Psoas muscle (tissue), 8 donors: ENCODE measurements around the gene TRAPPC5. TPM values are rescaled to one million over a fixed set of nuclear protein-coding genes. Genes with fewer than 3 reads are reported as not detected.

Source experiments
- ATAC-seq, 4 donors: fragments of 200-7000 bp; cut with Tn5 transposase; one replicate each; pipeline ENCODE4 v1.9.1; 2020; ENCODE audit warnings: moderate library complexity in 3 of 4, mild to moderate bottlenecking in 2 of 4
- DNase-seq, 2 donors: peaks; one replicate each; pipeline ENCODE4 v3.0.0-alpha.2; 2020
- H3K27ac ChIP-seq: fragments of 200-600 bp; one replicate; pipeline ENCODE4 v1.8.0; 2022
- H3K27me3 ChIP-seq, 3 donors: fragments of 200-600 bp in 1 of 3; one replicate each; pipeline versions ENCODE4 v1.6.1 to v1.8.0; 2013 to 2022; ENCODE audit warnings: low read length in 2 of 3, mild to moderate bottlenecking in 2 of 3, moderate library complexity in 1 of 3; ENCODE audit not compliant: insufficient read depth in 3 of 3
- H3K36me3 ChIP-seq, 2 donors: fragments of 200-600 bp in 1 of 2; one replicate each; pipeline versions ENCODE4 v1.6.1 to v1.8.0; 2013 to 2022; ENCODE audit warnings: low read depth in 1 of 2, mild to moderate bottlenecking in 1 of 2, moderate library complexity in 1 of 2; ENCODE audit not compliant: insufficient read depth in 1 of 2
- H3K4me1 ChIP-seq: fragments of 200-600 bp; one replicate; pipeline ENCODE4 v1.8.0; 2022
- H3K4me3 ChIP-seq: fragments of 200-600 bp; one replicate; pipeline ENCODE4 v1.8.0; 2022; ENCODE audit warnings: mild to moderate bottlenecking
- H3K9me3 ChIP-seq: fragments of 200-600 bp; one replicate; pipeline ENCODE4 v1.8.0; 2022
- CTCF ChIP-seq: fragments of 200-600 bp; IDR thresholded peaks from one replicate; pipeline ENCODE4 v1.8.0; 2022; ENCODE audit warnings: antibody characterized with exemption
- WGBS, 3 donors: extraction: QIAGEN DNeasy Blood & Tissue Kit; methylation state at CpG; one replicate each; pipeline versions ENCODE4 v1.1.6 to v1.1.7; 2013; 5-methylcytosine and 5-hydroxymethylcytosine counted together
- intact Hi-C, 2 donors: fragments of 100-400 bp; cut with DNase I; formaldehyde crosslinking; loops; one replicate each; pipeline versions ENCODE4 v1.11.0 to v1.14.2; 2022
- polyA plus RNA-seq, 3 donors: library from polyadenylated mRNA; stranded (reverse); fragments of 200-250 nt; gene quantifications; one replicate each; pipeline ENCODE4 v1.2.3, GENCODE V29; 2013
- total RNA-seq, 4 donors: library from RNA; stranded (reverse); fragmentation: NEBNext Ultra II Directional in 2 of 4; extraction: Animal tissue kit (Norgen Biotek cat#: 25700) in 2 of 4; gene quantifications; one replicate each; pipeline versions ENCODE4 v1.2.1 to v1.2.4, GENCODE V29; 2021 to 2023
- donor health status: healthy with polysubstance abuse.
- donor health status: DM: no; HTN: no; CAD: no; lungs with moderate emphysema.
- donor health status: Bipolar disorder and iron deficiency.
- donor health status: healthy.
- donor health status: DM: yes; HTN: yes; CAD: no.
- donor health status: DM: no; HTN: no; CAD: no.
- donor health status: DM: no; HTN: no; CAD: no.
- donor health status: DM: yes; HTN: yes; CAD: no.

Gene TRAPPC5
- total and polyA plus RNA-seq, 7 donors, result 40.6 to 164 (median 101) TPM

- DNase-seq, result peak in 1 of 2 donors; percentile 19
- 30 to 43% (median 36%) methylated on average over 14 of the region's 14 CpGs for WGBS, 3 donors
Measured at GRCh38 chr19:7657131-7657751, 23.4 kb upstream of the TRAPPC5 start.

GRCh38 chr19:7658219-7658686, 22.4 kb upstream of the TRAPPC5 start:
- no peak for TF ChIP-seq CTCF
- DNase-seq (no peak), ATAC-seq (no peak)
- H3K27me3 ChIP-seq, result no peaks in the 10 kb centered on the region
- no peak overlapping the region for H3K27ac ChIP-seq
- H3K36me3 ChIP-seq, result no peaks in the 10 kb centered on the region
- no peaks in the 10 kb centered on the region for H3K4me1 ChIP-seq
- 21 to 25% (median 23%) methylated on average over 9 of the region's 9 CpGs for WGBS, 3 donors
- H3K4me3 ChIP-seq, result no peak overlapping the region
- no peaks in the 10 kb centered on the region for H3K9me3 ChIP-seq
- intact Hi-C loops, result no loop called here

More at GRCh38 chr19:7657131-7657751, 23.4 kb upstream of the TRAPPC5 start:
- no peak for TF ChIP-seq CTCF
- H3K9me3 ChIP-seq, result no peaks in the 10 kb centered on the region
- no peak overlapping the region for H3K4me3 ChIP-seq
- ATAC-seq, result no peak
- H3K4me1 ChIP-seq, result peaks cover 3% of the 10 kb centered on the region
- intact Hi-C loops, result no loop called here
- no peaks in the 10 kb centered on the region for H3K36me3 ChIP-seq
- H3K27ac ChIP-seq, result no peak overlapping the region
- H3K27me3 ChIP-seq, result no peaks in the 10 kb centered on the region

- intact Hi-C loops, result loop anchor here in 1 of 2 donors (5.0 kb wide), 1 partner anchor 435 kb away; no protein-coding TSS in a partner anchor
- 73 to 75% (median 74%) methylated on average over 8 of the region's 8 CpGs for WGBS, 3 donors
- H3K9me3 ChIP-seq, result no peaks in the 10 kb centered on the region
- H3K27ac ChIP-seq, result no peak overlapping the region
- H3K27me3 ChIP-seq, result peaks cover 0 to under 1% (median 0%) of the 10 kb centered on the region in 3 donors
- no peaks in the 10 kb centered on the region for H3K4me1 ChIP-seq
- H3K36me3 ChIP-seq, result no peaks in the 10 kb centered on the region
- ATAC-seq (no peak), DNase-seq (no peak)
- no peak overlapping the region for H3K4me3 ChIP-seq
- TF ChIP-seq CTCF, result no peak
Measured at GRCh38 chr19:7661744-7662538, 18.7 kb upstream of the TRAPPC5 start.

GRCh38 chr19:7662657-7663056, 18.0 kb upstream of the TRAPPC5 start:
- peaks cover 0 to 2% (median 0%) of the 10 kb centered on the region in 3 donors for H3K27me3 ChIP-seq
- intact Hi-C loops, result loop anchor here in 1 of 2 donors (5.0 kb wide), 1 partner anchor 435 kb away; no protein-coding TSS in a partner anchor
- no peak overlapping the region for H3K4me3 ChIP-seq

More at GRCh38 chr19:7662657-7663056, 18.0 kb upstream of the TRAPPC5 start:
- no peak overlapping the region for H3K27ac ChIP-seq
- H3K9me3 ChIP-seq, result no peaks in the 10 kb centered on the region
- DNase-seq (no peak), ATAC-seq (no peak)
- TF ChIP-seq CTCF, result no peak
- no peaks in the 10 kb centered on the region for H3K4me1 ChIP-seq
- H3K36me3 ChIP-seq, result no peaks in the 10 kb centered on the region
- whole genome bisulfite sequencing, 3 donors, result 70 to 80% (median 77%) methylated on average over 14 of the region's 14 CpGs
